ENCODE data around the gene CHD9. TPM values are rescaled to one million over a fixed set of nuclear protein-coding genes. Genes with fewer than 3 reads are reported as not detected.
"Not testable (repeated sequence)": the region's sequence is repeated elsewhere in the genome, so short reads cannot be mapped to it uniquely, and the experiment has no call there.

CHD9 gene
- total and polyA plus RNA-seq, 3 donors from 2014 or later, result 10.4 to 67.3 (median 57.5) TPM

DNA sequence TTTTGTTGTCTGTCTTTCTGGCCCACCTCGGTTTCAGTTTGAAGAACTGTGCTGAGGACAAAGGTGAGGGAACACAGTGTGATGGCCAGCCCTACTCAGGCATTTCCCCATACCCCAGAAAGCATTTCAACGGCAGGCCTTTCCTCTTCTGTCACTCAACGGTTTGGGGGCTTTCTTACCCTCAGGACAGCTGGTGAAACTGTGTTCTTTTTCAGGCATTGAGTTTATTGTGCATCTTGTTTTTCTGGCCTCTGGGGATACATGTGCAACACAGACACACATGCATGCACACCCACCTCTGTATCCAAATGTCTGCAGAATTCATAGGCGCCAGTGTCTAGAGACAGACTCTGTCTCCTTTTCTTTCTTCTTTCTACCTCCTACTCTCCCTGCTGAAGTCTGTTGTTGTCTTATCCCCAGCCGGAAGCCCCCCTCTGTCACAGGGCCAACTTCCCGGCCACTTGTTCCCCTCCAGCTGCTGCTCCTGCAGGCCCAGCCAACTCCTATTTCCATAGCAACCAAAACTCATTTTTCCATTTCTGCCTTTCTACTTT lies 17.0 kb downstream of the CHD9 start:
- H3K4me1 ChIP-seq, result no peaks in the 10 kb centered on the region
- H3K9me3 ChIP-seq, result no peaks in the 10 kb centered on the region
- no peaks in the 10 kb centered on the region for H3K27me3 ChIP-seq
- TF ChIP-seq POLR2A (IDR thresholded peaks at IDR 0.05), result no peak
- TF ChIP-seq, protein P1, sequence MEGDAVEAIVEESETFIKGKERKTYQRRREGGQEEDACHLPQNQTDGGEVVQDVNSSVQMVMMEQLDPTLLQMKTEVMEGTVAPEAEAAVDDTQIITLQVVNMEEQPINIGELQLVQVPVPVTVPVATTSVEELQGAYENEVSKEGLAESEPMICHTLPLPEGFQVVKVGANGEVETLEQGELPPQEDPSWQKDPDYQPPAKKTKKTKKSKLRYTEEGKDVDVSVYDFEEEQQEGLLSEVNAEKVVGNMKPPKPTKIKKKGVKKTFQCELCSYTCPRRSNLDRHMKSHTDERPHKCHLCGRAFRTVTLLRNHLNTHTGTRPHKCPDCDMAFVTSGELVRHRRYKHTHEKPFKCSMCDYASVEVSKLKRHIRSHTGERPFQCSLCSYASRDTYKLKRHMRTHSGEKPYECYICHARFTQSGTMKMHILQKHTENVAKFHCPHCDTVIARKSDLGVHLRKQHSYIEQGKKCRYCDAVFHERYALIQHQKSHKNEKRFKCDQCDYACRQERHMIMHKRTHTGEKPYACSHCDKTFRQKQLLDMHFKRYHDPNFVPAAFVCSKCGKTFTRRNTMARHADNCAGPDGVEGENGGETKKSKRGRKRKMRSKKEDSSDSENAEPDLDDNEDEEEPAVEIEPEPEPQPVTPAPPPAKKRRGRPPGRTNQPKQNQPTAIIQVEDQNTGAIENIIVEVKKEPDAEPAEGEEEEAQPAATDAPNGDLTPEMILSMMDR (IDR thresholded peaks at IDR 0.05), result no peak
- H3K27ac ChIP-seq, result peak overlapping the region in 1 of 2 donors; percentile 36
- intact Hi-C loops (cut with DNase I; ENCODE audit: low total_unique reads), result no loop called here
- H3K4me3 ChIP-seq, result no peak overlapping the region
- peak; percentile 47 for DNase-seq
- WGBS, 2 donors, result 34 to 44% methylated on average over 6 of the region's 6 CpGs
- no peaks in the 10 kb centered on the region for H3K36me3 ChIP-seq (ENCODE audit: low read depth, missing control alignments)

DNA sequence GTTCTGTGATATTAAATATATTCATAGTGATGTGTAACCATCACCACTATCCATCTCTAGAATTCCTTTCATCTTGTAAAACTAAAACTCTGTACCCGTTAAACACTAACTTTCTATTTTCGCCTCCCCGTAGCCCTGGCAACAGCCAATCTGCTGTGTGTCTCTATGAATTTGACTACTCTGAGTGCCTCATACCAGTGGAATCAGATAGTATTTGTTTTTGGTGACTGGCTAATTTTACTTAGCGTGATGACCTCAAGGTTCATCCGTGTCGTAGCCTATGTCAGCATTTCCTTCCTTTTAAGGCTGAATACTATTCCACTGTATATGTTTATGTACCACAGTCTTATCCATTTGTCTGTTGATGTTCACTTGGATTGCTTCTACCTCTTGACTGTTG lies 18.2 kb downstream of the CHD9 start:
- H3K27me3 ChIP-seq, result no peaks in the 10 kb centered on the region
- 94% methylated on average over 6 of the region's 6 CpGs for WGBS, 2 donors
- no peaks in the 10 kb centered on the region for H3K4me1 ChIP-seq
- H3K9me3 ChIP-seq, result no peaks in the 10 kb centered on the region
- no peaks in the 10 kb centered on the region for H3K36me3 ChIP-seq (ENCODE audit: low read depth, missing control alignments)
- peak overlapping the region in 1 of 2 donors; percentile 5 for H3K27ac ChIP-seq
- no peak for DNase-seq
- TF ChIP-seq, protein P1 (IDR thresholded peaks at IDR 0.05), result no peak
- no peak for TF ChIP-seq POLR2A (IDR thresholded peaks at IDR 0.05)
- intact Hi-C loops (cut with DNase I; ENCODE audit: low total_unique reads), result no loop called here
- no peak overlapping the region for H3K4me3 ChIP-seq

DNA sequence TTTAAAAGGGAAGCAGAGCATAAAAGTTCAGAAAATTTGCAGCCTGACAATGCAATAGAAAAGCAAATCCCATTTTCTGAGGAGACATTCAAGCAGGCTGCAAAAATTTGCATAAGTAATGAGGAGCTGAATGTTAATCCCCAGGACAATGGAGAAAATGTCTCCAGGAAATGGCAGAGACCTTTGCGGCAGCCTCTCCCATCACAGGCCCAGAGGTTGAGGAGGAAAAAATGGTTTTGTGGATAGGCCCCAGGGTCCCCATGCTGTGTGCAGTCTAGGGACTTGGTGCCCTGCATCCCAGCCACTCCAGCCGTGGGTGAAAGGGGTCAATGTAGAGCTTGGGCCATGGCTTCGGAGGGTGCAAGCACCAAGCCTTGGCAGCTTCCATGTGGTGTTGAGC lies 19.5 kb downstream of the CHD9 start:
- DNase-seq; H3K9me3 ChIP-seq; H3K27ac ChIP-seq; H3K4me3 ChIP-seq; H3K27me3 ChIP-seq; H3K4me1 ChIP-seq; intact Hi-C loops (cut with DNase I; ENCODE audit: low total_unique reads); H3K36me3 ChIP-seq (ENCODE audit: low read depth, missing control alignments): not testable (repeated sequence)
- 70 to 79% methylated on average over 3 of the region's 3 CpGs for WGBS, 2 donors

DNA sequence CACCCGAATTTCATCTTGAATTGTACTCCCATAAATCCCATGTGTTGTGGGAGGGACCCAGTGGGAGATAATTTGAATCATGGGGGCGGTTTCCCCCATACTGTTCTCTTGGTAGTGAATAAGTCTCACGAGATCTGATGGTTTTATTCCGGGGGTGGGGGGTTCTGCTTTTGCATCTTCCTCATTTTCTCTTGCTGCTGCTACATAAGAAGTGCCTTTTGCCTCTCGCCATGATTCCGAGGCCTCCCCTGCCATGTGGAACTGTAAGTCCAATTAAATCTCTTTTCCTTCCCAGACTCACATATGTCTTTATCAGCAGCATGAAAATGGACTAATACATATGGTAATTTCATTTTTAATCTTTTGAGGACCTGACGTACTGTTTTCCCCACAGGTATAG lies 20.7 kb downstream of the CHD9 start:
- H3K4me3 ChIP-seq; DNase-seq; H3K27ac ChIP-seq; H3K27me3 ChIP-seq; H3K36me3 ChIP-seq (ENCODE audit: low read depth, missing control alignments); H3K4me1 ChIP-seq; intact Hi-C loops (cut with DNase I; ENCODE audit: low total_unique reads); H3K9me3 ChIP-seq: not testable (repeated sequence)
- WGBS, 2 donors, result 91 to 92% methylated on average over 7 of the region's 7 CpGs

DNA sequence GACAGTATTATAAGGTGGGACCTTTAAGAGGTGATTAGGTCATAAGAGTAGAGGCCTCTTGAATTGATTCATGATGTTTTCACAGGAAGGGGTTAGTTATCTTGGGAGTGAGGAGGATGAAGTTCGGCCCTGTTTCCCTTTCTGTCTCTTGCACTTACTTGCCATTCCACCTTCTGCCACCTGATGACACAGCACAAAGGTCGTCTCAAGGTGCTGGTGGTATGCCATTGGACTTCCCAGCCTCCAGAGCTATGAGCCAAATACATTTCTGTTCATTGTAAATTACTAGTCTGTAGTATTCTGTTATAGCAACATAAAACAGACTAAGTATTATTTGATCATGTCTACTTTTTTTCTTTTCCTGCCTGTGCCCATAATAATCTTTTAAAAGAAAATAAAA lies 23.5 kb downstream of the CHD9 start:
- Histone ChIP-seq H3K4me1 (peaks cover 8% of the 10 kb centered on the region), H3K27ac (no peak overlapping the region), H3K9me3 (no peaks in the 10 kb centered on the region), H3K4me3 (no peak overlapping the region), H3K27me3 (no peaks in the 10 kb centered on the region), H3K36me3 (ENCODE audit: low read depth, missing control alignments) (no peaks in the 10 kb centered on the region)
- DNase-seq, result no peak
- TF ChIP-seq, protein P1 (IDR thresholded peaks at IDR 0.05), result no peak
- TF ChIP-seq POLR2A (IDR thresholded peaks at IDR 0.05), result no peak
- intact Hi-C loops (cut with DNase I; ENCODE audit: low total_unique reads), result no loop called here
- WGBS, 2 donors, result 76 to 93% methylated on average over 2 of the region's 2 CpGs

DNA sequence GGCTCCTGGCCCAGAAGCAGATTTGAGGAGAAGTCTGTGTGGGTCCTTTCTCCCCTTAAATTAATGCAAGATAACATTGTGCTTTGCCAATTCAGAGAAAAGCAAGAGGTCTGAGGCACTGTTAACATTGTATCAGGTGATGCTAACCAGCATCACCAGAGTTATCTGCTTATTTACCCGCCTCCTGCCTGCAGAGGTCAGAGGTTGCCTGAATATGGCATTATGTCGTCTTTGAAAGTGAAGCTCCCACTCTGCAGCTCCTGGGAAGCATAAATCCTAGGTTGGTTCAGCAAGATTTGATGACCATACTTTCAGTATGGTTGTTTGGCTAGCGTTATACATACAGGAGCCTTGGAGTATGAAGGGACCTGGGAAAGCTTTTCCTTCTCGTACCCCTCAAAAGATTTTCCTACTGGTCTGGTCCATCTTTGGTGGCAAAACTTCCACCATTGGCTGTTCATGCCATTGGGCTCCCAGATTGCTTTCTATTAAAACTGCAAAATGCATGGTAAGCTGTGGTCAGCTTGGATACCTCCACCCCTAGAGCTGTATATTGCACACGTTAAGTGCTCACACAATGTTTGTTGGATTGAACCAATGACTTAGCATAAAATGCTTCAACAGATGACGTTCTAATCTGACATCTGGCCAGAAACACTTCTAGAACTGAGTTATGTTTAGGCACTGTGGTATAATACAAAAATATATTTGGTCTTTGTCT lies 24.1 kb downstream of the CHD9 start:
- no peaks in the 10 kb centered on the region for H3K36me3 ChIP-seq (ENCODE audit: low read depth, missing control alignments)
- intact Hi-C loops (cut with DNase I; ENCODE audit: low total_unique reads), result no loop called here
- no peak for TF ChIP-seq POLR2A (IDR thresholded peaks at IDR 0.05)
- TF ChIP-seq, protein P1 (IDR thresholded peaks at IDR 0.05), result no peak
- H3K4me3 ChIP-seq, result no peak overlapping the region
- H3K27ac ChIP-seq, result no peak overlapping the region
- no peaks in the 10 kb centered on the region for H3K9me3 ChIP-seq
- H3K27me3 ChIP-seq, result no peaks in the 10 kb centered on the region
- DNase-seq, result no peak
- 74 to 77% methylated on average over 6 of the region's 6 CpGs for WGBS, 2 donors
- H3K4me1 ChIP-seq, result peaks cover 14% of the 10 kb centered on the region
